Left lung (tissue), 10 donors: ENCODE data around the gene PDIA6. TPM values are rescaled to one million over a fixed set of nuclear protein-coding genes. Genes with fewer than 3 reads are reported as not detected.

Experiments
- ATAC-seq: fragments of 200-7000 bp; cut with Tn5 transposase; one replicate; pipeline ENCODE4 v1.9.1; 2020; ENCODE audit warnings: moderate library complexity
- DNase-seq, 4 donors: peaks; one replicate each; pipeline ENCODE4 v3.0.0-alpha.2; 2013 to 2020
- H3K27ac ChIP-seq, 2 donors: fragments of 200-600 bp; sonication (generic) in 1 of 2; one replicate each; pipeline versions ENCODE4 v1.5.0 to v1.8.0; 2020 to 2021
- H3K27me3 ChIP-seq, 2 donors: fragments of 200-600 bp; sonication (generic) in 1 of 2; one replicate each; pipeline versions ENCODE4 v1.5.0 to v1.8.0; 2020 to 2021
- H3K36me3 ChIP-seq, 2 donors: fragments of 200-600 bp; sonication (generic) in 1 of 2; one replicate each; pipeline versions ENCODE4 v1.5.0 to v1.8.0; 2020 to 2021
- H3K4me1 ChIP-seq, 2 donors: fragments of 200-600 bp; one replicate each; pipeline ENCODE4 v1.8.0; 2021
- H3K4me3 ChIP-seq, 2 donors: fragments of 200-600 bp; sonication (generic) in 1 of 2; one replicate each; pipeline versions ENCODE4 v1.5.0 to v1.8.0; 2020 to 2021; ENCODE audit warnings: mild to moderate bottlenecking in 1 of 2
- H3K9me3 ChIP-seq, 2 donors: fragments of 200-600 bp; sonication (generic) in 1 of 2; one replicate each; pipeline versions ENCODE4 v1.5.0 to v1.8.0; 2020 to 2021
- intact Hi-C, 2 donors: fragments of 100-400 bp; cut with DNase I; formaldehyde crosslinking; loops; one replicate each; pipeline versions ENCODE4 v1.11.2 to v1.14.2; 2022
- polyA plus RNA-seq, 6 donors: library from polyadenylated mRNA; unstranded; fragments of 120-200 nt; gene quantifications; one replicate each; pipeline ENCODE4 v1.2.1, GENCODE V29; 2013; ENCODE audit not compliant: insufficient read length in 6 of 6
- total RNA-seq, 2 donors: library from RNA; stranded (reverse); fragmentation: NEBNext Ultra II Directional; extraction: Animal tissue kit (Norgen Biotek cat#: 25700); gene quantifications; one replicate each; pipeline ENCODE4 v1.2.1, GENCODE V29; 2021
- TF ChIP-seq, protein P1 (sequence below), 2 donors: fragments of 200-600 bp; sonication (generic) in 1 of 2; IDR thresholded peaks; one replicate each; pipeline versions ENCODE4 v1.5.0 to v1.8.0; 2021; ENCODE audit warnings: antibody characterized with exemption in 2 of 2
- donor health status: DM: no; HTN: yes; CAD: no.
- donor health status: DM: no; HTN: no; CAD: no.

Gene PDIA6
- total and polyA plus RNA-seq, 8 donors, result 239 to 341 (median 277) TPM

GRCh38 chr2:10741139-10741538 is 71.4 kb downstream of the PDIA6 start:
- H3K36me3 ChIP-seq, result no peaks in the 10 kb centered on the region
- ATAC-seq, result no peak
- no peak for DNase-seq
- no peaks in the 10 kb centered on the region for H3K9me3 ChIP-seq
- intact Hi-C loops, result no loop called here
- H3K4me3 ChIP-seq, result no peak overlapping the region
- H3K27ac ChIP-seq, result no peak overlapping the region
- no peaks in the 10 kb centered on the region for H3K4me1 ChIP-seq
- TF ChIP-seq, protein P1, sequence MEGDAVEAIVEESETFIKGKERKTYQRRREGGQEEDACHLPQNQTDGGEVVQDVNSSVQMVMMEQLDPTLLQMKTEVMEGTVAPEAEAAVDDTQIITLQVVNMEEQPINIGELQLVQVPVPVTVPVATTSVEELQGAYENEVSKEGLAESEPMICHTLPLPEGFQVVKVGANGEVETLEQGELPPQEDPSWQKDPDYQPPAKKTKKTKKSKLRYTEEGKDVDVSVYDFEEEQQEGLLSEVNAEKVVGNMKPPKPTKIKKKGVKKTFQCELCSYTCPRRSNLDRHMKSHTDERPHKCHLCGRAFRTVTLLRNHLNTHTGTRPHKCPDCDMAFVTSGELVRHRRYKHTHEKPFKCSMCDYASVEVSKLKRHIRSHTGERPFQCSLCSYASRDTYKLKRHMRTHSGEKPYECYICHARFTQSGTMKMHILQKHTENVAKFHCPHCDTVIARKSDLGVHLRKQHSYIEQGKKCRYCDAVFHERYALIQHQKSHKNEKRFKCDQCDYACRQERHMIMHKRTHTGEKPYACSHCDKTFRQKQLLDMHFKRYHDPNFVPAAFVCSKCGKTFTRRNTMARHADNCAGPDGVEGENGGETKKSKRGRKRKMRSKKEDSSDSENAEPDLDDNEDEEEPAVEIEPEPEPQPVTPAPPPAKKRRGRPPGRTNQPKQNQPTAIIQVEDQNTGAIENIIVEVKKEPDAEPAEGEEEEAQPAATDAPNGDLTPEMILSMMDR (IDR thresholded peaks at IDR 0.05), result no peak
- no peaks in the 10 kb centered on the region for H3K27me3 ChIP-seq

GRCh38 chr2:10740226-10740625 is 72.4 kb downstream of the PDIA6 start:
- TF ChIP-seq, protein P1 (IDR thresholded peaks at IDR 0.05), result no peak
- Histone ChIP-seq H3K27me3 (no peaks in the 10 kb centered on the region), H3K36me3 (no peaks in the 10 kb centered on the region), H3K27ac (no peak overlapping the region), H3K4me3 (no peak overlapping the region), H3K9me3 (no peaks in the 10 kb centered on the region), H3K4me1 (no peaks in the 10 kb centered on the region)
- intact Hi-C loops, result no loop called here
- DNase-seq (no peak), ATAC-seq (peak; percentile 95)

DNA sequence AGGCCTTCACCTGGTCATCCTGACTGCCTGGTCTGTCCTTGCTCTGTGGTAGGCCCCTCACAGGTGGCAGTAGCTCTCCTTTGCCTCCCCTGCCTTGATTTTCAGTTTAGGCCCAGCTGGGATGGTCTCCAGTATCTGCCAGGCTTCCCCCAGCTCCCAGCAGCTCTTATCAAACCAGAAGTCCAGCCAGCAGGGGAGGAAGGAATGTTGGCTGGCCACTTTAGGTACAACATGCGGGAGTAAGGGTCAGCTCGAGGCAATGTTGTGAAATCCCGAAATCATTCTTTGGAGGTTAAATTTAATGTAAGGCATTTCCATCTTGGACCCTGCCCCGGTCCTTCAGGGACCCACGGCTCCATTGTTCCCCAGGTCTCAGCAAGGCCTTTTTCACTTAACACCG is 74.4 kb downstream of the PDIA6 start:
- H3K4me3 ChIP-seq, result no peak overlapping the region
- intact Hi-C loops, result no loop called here
- DNase-seq (no peak), ATAC-seq (no peak)
- no peak overlapping the region for H3K27ac ChIP-seq
- H3K4me1 ChIP-seq, result no peaks in the 10 kb centered on the region
- TF ChIP-seq, protein P1 (IDR thresholded peaks at IDR 0.05), result no peak
- no peaks in the 10 kb centered on the region for H3K36me3 ChIP-seq
- H3K9me3 ChIP-seq, result no peaks in the 10 kb centered on the region
- no peaks in the 10 kb centered on the region for H3K27me3 ChIP-seq

DNA sequence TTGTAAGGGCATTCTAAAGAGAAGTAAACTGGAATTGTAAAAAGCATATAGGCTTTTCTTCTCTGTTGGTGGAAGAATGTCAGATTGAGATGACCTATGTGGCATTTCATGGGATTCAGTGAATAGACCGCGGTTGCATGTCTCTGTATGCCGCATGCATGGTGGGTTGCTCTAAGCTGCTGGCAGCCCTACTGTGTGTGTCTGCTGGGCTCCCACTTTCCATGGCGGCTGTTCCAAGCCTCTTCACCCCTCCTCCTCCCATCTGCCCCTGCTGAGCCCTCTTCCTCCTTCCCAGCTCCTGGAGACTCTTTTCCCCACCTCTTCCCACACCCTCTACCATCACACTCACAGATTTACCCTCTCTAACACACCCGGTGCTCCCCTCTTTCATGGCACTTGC is 78.6 kb downstream of the PDIA6 start:
- ATAC-seq (no peak), DNase-seq (no peak)
- Histone ChIP-seq H3K4me3 (no peak overlapping the region), H3K27me3 (no peaks in the 10 kb centered on the region), H3K4me1 (no peaks in the 10 kb centered on the region), H3K36me3 (no peaks in the 10 kb centered on the region), H3K27ac (no peak overlapping the region), H3K9me3 (no peaks in the 10 kb centered on the region)
- TF ChIP-seq, protein P1 (IDR thresholded peaks at IDR 0.05), result no peak
- intact Hi-C loops, result no loop called here

DNA sequence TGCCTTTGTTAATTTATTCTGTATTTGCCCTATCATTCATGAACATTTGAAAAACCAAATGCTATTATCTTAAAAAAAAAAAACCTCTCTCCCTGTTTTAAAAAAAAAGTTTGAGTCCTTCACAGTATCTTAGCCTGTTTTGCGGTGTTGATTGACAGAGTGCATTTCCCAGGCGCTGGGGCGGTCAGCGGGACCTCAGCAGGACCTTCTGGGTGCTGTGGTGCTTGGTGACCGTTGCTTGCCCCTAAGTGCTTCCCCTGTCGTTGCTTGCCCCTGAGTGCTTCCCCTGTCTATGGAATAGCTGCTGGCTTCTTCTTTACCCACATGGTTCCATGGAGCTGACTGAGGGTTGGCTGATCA is 79.0 kb downstream of the PDIA6 start:
- no peaks in the 10 kb centered on the region for H3K36me3 ChIP-seq
- TF ChIP-seq, protein P1 (IDR thresholded peaks at IDR 0.05), result no peak
- H3K4me3 ChIP-seq, result no peak overlapping the region
- ATAC-seq, result no peak
- no peak overlapping the region for H3K27ac ChIP-seq
- no peaks in the 10 kb centered on the region for H3K4me1 ChIP-seq
- intact Hi-C loops, result no loop called here
- no peaks in the 10 kb centered on the region for H3K9me3 ChIP-seq
- no peaks in the 10 kb centered on the region for H3K27me3 ChIP-seq
- no peak for DNase-seq

Other genes starting within 250 kb of the PDIA6 start
- 10 to 100 TPM; 16.9 to 23.3 TPM for gene NOL10, start 122.8 kb downstream of the PDIA6 start, total RNA-seq
- 10 to 100 TPM; 23.5 to 28.7 (median 25.1) TPM for gene NOL10, start 122.8 kb downstream of the PDIA6 start, polyA plus RNA-seq
- gene ATP6V1C2, start 91.2 kb downstream of the PDIA6 start, total RNA-seq, result under 1 TPM; 0.10 to 0.17 TPM
- gene ATP6V1C2, start 91.2 kb downstream of the PDIA6 start, polyA plus RNA-seq, result 1 to 10 TPM; 2.2 to 4.0 (median 3.0) TPM
- not detected for gene KCNF1, start 99.1 kb upstream of the PDIA6 start, total RNA-seq
- gene KCNF1, start 99.1 kb upstream of the PDIA6 start, polyA plus RNA-seq, result 1 to 10 TPM in 5 of 6 donors, under 1 TPM in 1; 0.98 to 2.5 (median 1.8) TPM